Keratinocyte (primary cell): ENCODE results near the gene CER1. TPM values are rescaled to one million over a fixed set of nuclear protein-coding genes. Genes with fewer than 3 reads are reported as not detected.

Experiments used
- DNase-seq: peaks from one replicate; pipeline ENCODE4 v3.0.0-alpha.2; 2011; ENCODE audit warnings: low read depth, missing footprints, low spot score
- FAIRE-seq: peaks from 2 replicates; lab custom pipeline; 2011; peaks lifted over from hg19 to GRCh38; lab: Jason Lieb, UNC
- H2AFZ ChIP-seq: 2 replicates; pipeline ENCODE4 v1.6.0; 2012; ENCODE audit warnings: low read length, control low read depth, inconsistent platforms; ENCODE audit not compliant: control insufficient read depth
- H3K27ac ChIP-seq: 2 replicates; pipeline ENCODE4 v1.5.1; 2011; ENCODE audit warnings: low read length; ENCODE audit not compliant: control insufficient read depth, insufficient read depth
- H3K27me3 ChIP-seq: 3 replicates; pipeline ENCODE4 v1.6.0; 2011; ENCODE audit warnings: low read length; ENCODE audit not compliant: control insufficient read depth, insufficient read depth; ENCODE audit errors: extremely low read depth
- H3K36me3 ChIP-seq, 2 experiments: 2 replicates in 1 of 2; 3 replicates in 1 of 2; pipeline ENCODE4 v1.5.1; 2011; ENCODE audit warnings: low read length in 2 of 2, mild to moderate bottlenecking in 1 of 2; ENCODE audit not compliant: control insufficient read depth in 2 of 2, insufficient read depth in 2 of 2; ENCODE audit errors: extremely low read depth in 1 of 2
- H3K4me1 ChIP-seq: 3 replicates; pipeline ENCODE4 v1.5.1; 2011; ENCODE audit warnings: low read length; ENCODE audit not compliant: control insufficient read depth, insufficient read depth; ENCODE audit errors: extremely low read depth
- H3K4me2 ChIP-seq: 3 replicates; pipeline ENCODE4 v1.6.0; 2011; ENCODE audit warnings: low read depth, low read length; ENCODE audit not compliant: control insufficient read depth, insufficient read depth; ENCODE audit errors: extremely low read depth
- H3K4me3 ChIP-seq, 3 experiments: fragments of 200-600 bp in 1 of 3; sonication (generic) in 1 of 3; 2 replicates in 2 of 3; 3 replicates in 1 of 3; pipeline ENCODE4 v1.5.1; 2011 to 2016; ENCODE audit warnings: low read length in 3 of 3, mild to moderate bottlenecking in 3 of 3, control low read depth in 2 of 3, inconsistent platforms in 1 of 3, low read depth in 1 of 3, mixed read lengths in 1 of 3, mixed run types in 1 of 3, moderate library complexity in 1 of 3; ENCODE audit not compliant: control insufficient read depth in 2 of 3, insufficient read depth in 2 of 3; ENCODE audit errors: extremely low read depth in 1 of 3
- H3K79me2 ChIP-seq: 2 replicates; pipeline ENCODE4 v1.6.0; 2012; ENCODE audit warnings: low read length; ENCODE audit not compliant: control insufficient read depth, insufficient read depth
- H3K9ac ChIP-seq: 3 replicates; pipeline ENCODE4 v1.6.0; 2011; ENCODE audit warnings: low read length; ENCODE audit not compliant: control insufficient read depth, insufficient read depth; ENCODE audit errors: extremely low read depth
- H3K9me1 ChIP-seq: 3 replicates; pipeline ENCODE4 v1.6.0; 2011; ENCODE audit warnings: low read length; ENCODE audit not compliant: control insufficient read depth, insufficient read depth; ENCODE audit errors: extremely low read depth
- H3K9me3 ChIP-seq: 2 replicates; pipeline ENCODE4 v1.5.1; 2012; ENCODE audit warnings: low read depth, low read length; ENCODE audit not compliant: control insufficient read depth
- H4K20me1 ChIP-seq: 3 replicates; pipeline ENCODE4 v1.6.0; 2011; ENCODE audit warnings: low read length; ENCODE audit not compliant: control insufficient read depth, insufficient read depth; ENCODE audit errors: extremely low read depth
- EZH2 ChIP-seq: IDR thresholded peaks from one replicate; pipeline ENCODE4 v1.6.1; 2012; ENCODE audit warnings: inconsistent platforms, mild to moderate bottlenecking, low read length, moderate library complexity
- dilution Hi-C: fragments of 300-500 bp; cut with MboI; formaldehyde crosslinking; loops from one replicate; pipeline ENCODE4 v1.7.0; 2020; ENCODE audit warnings: low sequenced_read_pairs; ENCODE audit not compliant: extremely low pct_ligation_motif_present
- polyA plus RNA-seq, 5 experiments: library from polyadenylated mRNA; depleted of rRNA in 3 of 5; stranded (reverse) in 3 of 5; stranded (forward) in 1 of 5; unstranded in 1 of 5; fragments of >200 nt; gene quantifications; 1 replicate in 1 of 5; 2 replicates in 3 of 5; 3 replicates in 1 of 5; pipeline versions ENCODE4 v1.2.1 to v1.2.3, GENCODE V29; 2011 to 2012; ENCODE audit warnings: missing spikeins in 2 of 5, low read depth in 1 of 5, low replicate concordance in 1 of 5
- TF ChIP-seq, protein P1 (sequence below), 3 experiments: IDR thresholded peaks in 1 of 3; conservative IDR thresholded peaks in 1 of 3; optimal IDR thresholded peaks in 1 of 3; 2 replicates in 2 of 3; 3 replicates in 1 of 3; pipeline versions ENCODE3 to v1.5.1; 2011; ENCODE audit warnings: low read length in 3 of 3, mild to moderate bottlenecking in 3 of 3, moderate library complexity in 2 of 3, control low read depth in 1 of 3, inconsistent platforms in 1 of 3; ENCODE audit not compliant: insufficient read depth in 2 of 3; ENCODE audit errors: extremely low read depth in 1 of 3

CER1 gene
- polyA plus RNA-seq, 1 donor (not counting 4 experiments of a cell fraction or from before 2014, with no cell fraction given) = not detected

DNA sequence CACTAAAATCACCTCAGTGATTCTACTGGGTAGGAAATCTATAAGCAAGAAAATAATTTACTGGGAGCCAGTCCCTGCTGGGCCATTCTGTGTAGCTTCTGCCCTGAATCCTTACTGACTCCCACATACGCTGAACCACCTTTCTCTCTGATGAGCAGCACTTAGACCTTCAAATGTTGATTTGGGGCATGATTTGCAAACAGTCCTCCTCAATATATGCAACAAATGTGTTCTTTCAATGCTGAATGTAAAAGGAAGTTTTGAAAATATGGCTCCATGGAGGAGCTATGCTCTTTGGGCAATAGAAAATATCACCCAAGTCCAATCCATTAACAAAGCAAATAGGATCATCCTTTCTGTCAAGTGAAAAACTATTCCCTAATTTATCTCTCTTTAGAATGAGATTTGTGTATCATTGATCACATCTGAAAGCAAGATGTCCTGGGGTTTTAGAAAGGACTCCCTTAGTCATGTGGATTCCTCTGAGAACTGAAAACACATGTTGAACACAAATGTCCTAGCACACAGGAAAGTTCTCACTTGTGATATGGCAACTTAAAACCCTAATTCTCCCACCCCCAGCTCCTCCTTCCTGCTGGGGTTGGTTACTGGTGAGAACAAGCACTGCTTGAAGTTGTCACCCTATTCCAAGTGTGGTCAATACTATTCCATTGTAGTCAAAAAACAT lies 8.9 kb upstream of the CER1 start:
- FAIRE-seq = no peak
- H3K4me1 ChIP-seq = no peaks in the 10 kb centered on the region
- H4K20me1 ChIP-seq = no peaks in the 10 kb centered on the region

DNA sequence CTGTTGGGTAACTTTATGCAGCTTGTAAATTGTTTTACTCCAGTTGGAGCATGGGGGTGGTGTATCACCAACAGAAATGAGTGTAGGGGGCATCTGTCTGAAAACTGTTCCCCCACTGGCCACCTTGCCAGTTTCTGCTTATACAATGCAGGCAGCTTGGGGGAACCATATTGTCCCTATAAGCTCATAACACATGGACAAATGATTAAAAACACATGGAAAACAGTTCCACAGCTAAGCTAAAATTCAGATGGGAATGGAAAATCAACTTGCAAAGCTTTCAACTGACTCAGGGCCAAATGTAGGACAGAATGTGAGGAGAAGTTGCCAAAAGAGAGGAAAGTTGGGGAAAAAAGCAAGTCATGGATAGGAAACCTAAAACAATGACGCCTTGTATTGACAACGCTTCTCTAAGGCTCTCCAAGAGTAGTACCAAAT lies 7.9 kb upstream of the CER1 start:
- no peaks in the 10 kb centered on the region for H3K79me2 ChIP-seq
- TF ChIP-seq, protein P1, sequence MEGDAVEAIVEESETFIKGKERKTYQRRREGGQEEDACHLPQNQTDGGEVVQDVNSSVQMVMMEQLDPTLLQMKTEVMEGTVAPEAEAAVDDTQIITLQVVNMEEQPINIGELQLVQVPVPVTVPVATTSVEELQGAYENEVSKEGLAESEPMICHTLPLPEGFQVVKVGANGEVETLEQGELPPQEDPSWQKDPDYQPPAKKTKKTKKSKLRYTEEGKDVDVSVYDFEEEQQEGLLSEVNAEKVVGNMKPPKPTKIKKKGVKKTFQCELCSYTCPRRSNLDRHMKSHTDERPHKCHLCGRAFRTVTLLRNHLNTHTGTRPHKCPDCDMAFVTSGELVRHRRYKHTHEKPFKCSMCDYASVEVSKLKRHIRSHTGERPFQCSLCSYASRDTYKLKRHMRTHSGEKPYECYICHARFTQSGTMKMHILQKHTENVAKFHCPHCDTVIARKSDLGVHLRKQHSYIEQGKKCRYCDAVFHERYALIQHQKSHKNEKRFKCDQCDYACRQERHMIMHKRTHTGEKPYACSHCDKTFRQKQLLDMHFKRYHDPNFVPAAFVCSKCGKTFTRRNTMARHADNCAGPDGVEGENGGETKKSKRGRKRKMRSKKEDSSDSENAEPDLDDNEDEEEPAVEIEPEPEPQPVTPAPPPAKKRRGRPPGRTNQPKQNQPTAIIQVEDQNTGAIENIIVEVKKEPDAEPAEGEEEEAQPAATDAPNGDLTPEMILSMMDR (optimal IDR thresholded peaks at IDR 0.05 in 1 of 3, IDR thresholded peaks at IDR 0.05 in 1 of 3, conservative IDR thresholded peaks at IDR 0.05 in 1 of 3; ENCODE audit: extremely low read depth in 1 of 3, insufficient read depth in 2 of 3, low read length in 3 of 3) = no peak
- TF ChIP-seq EZH2 = no peak
- no peak for FAIRE-seq
- no peak overlapping the region for H2AFZ ChIP-seq
- no peak overlapping the region for H3K27ac ChIP-seq
- no peak for DNase-seq
- no peaks in the 10 kb centered on the region for H3K27me3 ChIP-seq
- no peaks in the 10 kb centered on the region for H4K20me1 ChIP-seq
- no peaks in the 10 kb centered on the region for H3K9me3 ChIP-seq
- H3K36me3 ChIP-seq = no peaks in the 10 kb centered on the region
- no peak overlapping the region for H3K4me3 ChIP-seq
- H3K4me1 ChIP-seq = no peaks in the 10 kb centered on the region
- H3K9me1 ChIP-seq = no peaks in the 10 kb centered on the region
- no peak overlapping the region for H3K9ac ChIP-seq
- dilution Hi-C loops = no loop called here
- no peak overlapping the region for H3K4me2 ChIP-seq

More for the DNA sequence above, 8.9 kb upstream of the CER1 start:
- Histone ChIP-seq H3K9me1 (no peaks in the 10 kb centered on the region), H3K4me2 (no peak overlapping the region), H3K9ac (no peak overlapping the region), H3K27ac (no peak overlapping the region), H3K4me3 (no peak overlapping the region), H3K27me3 (no peaks in the 10 kb centered on the region), H2AFZ (no peak overlapping the region), H3K36me3 (no peaks in the 10 kb centered on the region), H3K79me2 (no peaks in the 10 kb centered on the region), H3K9me3 (no peaks in the 10 kb centered on the region)
- dilution Hi-C loops = no loop called here
- no peak for DNase-seq
- no peak for TF ChIP-seq EZH2
- TF ChIP-seq, protein P1 (optimal IDR thresholded peaks at IDR 0.05 in 1 of 3, IDR thresholded peaks at IDR 0.05 in 1 of 3, conservative IDR thresholded peaks at IDR 0.05 in 1 of 3; ENCODE audit: extremely low read depth in 1 of 3, insufficient read depth in 2 of 3, low read length in 3 of 3) = no peak
